Left ventricle myocardium superior (tissue), 1 donor: ENCODE measurements around the gene DYNC1H1. TPM values are rescaled to one million over a fixed set of nuclear protein-coding genes. Genes with fewer than 3 reads are reported as not detected.
A peak's percentile ranks its signal among the peaks of the same experiment; 100 is the strongest.

ENCODE experiments used
- ATAC-seq: fragments of 200-7000 bp; cut with Tn5 transposase; one replicate; pipeline ENCODE4 v1.9.1; 2020; ENCODE audit warnings: mild to moderate bottlenecking, moderate library complexity
- DNase-seq: peaks from one replicate; pipeline ENCODE4 v3.0.0-alpha.2; 2020
- intact Hi-C: fragments of 100-400 bp; cut with micrococcal nuclease; formaldehyde crosslinking; loops from one replicate; pipeline ENCODE4 v1.11.0; 2022
- total RNA-seq: library from RNA; stranded (reverse); fragmentation: NEBNext Ultra II Directional; extraction: Animal tissue kit (Norgen Biotek cat#: 25700); gene quantifications from one replicate; pipeline ENCODE4 v1.2.1, GENCODE V29; 2021
- donor health status: DM: no; HTN: yes; CAD: no; lungs with severe emphysema.

DYNC1H1 gene
- total RNA-seq, 1 donor from 2014 or later = 387 TPM

DNA sequence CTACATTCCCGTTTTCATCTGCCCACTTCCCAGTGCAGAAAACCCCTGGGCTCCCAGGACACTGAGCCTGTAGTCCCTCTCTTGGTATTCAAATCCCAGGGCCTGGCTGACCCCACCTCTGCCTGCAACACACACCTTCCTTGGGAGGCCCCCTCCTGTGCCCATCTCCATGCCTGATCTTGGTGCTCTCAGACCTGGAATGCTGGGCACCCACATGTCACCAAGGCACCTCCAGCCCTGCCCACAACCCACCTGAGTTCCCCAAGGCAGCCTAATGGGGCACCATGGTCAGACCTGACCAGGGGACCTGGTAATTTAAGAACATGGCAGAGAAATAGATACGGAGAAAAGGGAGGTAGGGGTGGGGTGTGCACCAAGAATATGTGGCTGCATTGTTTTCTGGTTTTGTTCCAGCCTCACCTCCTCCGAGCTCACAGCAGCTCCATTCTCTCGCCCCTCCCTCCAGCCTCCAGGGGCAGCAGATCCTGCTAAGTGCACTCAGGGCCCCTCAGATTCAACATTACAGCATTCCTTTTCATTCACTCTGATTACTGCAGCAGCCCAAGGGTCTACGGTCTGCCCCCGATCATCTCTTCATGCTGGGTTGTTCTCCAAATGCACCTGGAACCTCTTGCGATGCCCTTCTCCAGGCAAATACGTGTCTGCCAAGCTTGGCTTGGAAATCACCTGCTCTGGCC is 131.6 kb downstream of the DYNC1H1 start:
- ATAC-seq (no peak), DNase-seq (no peak)
- intact Hi-C loops = no loop called here

DNA sequence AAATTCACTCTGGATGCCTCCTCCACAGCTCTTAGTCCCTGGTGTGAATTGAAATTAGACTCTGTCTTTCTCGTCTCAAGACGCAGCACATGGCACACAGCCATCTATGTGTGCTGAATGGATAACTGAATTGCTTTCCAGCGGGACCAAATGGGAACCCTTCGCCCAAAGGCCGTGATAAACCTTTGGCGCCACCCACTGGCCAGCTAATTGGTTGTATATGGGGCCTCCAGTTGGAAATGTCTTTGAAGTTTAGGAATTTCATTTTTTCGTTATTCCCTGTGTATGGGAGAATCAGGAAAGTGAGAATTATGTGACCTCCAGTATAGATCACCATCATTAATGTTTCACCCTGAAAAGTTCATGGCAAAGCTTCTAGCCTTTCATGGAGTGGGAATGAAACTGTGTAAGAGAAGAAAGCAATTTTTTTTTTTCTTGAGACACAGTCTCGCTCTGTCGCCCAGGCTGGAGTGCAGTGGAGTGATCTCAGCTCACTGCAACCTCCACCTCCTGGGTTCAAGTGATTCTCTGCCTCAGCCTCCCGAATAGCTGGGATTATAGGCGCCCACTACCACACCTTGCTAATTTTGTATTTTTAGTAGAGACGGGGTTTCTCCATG is 132.3 kb downstream of the DYNC1H1 start:
- ATAC-seq (peak; percentile 92), DNase-seq (peak; percentile 92)
- intact Hi-C loops = no loop called here

DNA sequence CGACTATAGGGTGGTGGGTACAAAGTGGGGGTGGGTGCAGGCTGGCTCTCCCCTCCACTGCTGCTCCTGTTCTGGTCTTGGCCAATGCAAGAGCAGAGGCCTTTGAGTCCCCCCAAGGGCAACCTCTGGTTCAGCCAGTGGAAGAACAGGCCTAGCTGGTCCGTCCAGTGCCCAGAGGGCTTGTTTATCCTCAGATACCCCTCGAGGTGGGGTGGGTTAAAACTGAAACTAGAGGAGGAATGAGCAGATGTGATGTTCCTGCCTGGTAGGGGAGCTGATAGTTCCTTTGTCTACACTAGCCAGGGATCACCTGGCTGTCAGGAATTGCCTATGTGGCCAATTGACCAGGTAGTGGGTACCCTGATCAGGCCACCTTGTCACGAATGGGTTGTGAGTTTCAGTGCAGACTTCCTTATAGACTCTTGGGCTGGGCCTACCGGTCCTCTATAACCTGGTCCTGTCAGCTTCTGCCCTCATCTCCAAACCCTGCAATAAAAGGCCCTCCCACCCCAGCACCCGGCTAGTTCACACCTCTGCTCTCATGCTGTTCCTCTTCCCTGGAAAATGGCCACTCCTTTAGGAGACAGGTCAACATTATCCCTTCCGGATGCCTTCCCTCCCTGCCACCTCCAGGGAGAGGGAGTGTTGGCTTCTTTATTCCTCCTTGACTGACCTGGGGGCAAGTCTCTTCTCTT is 133.2 kb downstream of the DYNC1H1 start:
- ATAC-seq = no peak
- intact Hi-C loops = no loop called here
- DNase-seq = no peak

DNA sequence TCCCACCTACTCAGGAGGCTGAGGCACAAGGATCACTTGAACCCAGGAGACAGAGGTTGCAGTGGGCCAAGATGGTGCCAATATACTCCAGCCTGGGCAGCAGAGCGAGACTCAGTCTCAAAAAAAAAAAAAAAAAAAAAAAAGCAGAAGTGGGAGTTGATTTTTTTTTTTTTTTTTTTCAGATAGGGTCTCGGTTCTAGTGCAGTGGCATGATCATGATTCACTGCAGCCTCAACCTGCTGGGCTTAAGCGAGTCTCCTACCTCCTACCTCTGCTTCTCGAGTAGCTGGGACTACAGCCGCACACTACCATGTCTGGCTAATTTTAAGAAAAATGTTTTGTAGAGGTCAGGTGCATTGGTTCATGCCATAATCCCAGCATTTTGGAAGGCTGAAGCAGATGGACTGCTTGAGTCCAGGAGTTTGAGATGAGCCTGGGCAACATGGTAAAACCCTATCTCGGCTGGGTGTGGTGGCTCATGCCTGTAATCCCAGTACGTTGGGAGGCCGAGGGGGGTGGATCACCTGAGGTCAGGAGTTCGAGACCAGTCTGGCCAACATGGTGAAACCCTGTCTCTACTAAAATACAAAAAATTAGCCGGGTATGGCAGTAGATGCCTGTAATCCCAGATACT is 138.8 kb downstream of the DYNC1H1 start:
- DNase-seq (no peak), ATAC-seq (no peak)
- intact Hi-C loops = no loop called here

DNA sequence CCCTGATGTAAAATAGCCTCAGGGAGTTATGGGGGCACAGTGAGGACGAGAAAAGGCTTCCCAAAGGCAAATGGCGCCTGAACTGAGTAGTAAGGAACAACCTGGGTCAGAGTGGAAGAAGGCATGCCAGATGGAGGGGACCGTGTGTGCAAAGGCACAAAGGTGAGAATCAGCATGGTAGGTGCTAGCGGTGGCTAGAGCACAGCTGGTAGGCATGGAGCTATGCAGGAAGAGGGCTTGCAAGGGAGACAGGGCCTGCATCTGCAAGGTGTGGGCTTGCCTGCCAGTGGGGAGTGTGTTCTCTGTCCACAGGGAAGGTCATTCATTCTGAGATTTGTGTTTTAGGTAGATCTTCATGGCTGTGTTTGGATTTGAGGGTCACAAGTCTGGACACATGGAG is 141.0 kb downstream of the DYNC1H1 start:
- ATAC-seq (no peak), DNase-seq (no peak)
- intact Hi-C loops = no loop called here

Other genes with a start within 250 kb of the DYNC1H1 start
- 211 TPM for gene PPP2R5C, start 202.9 kb upstream of the DYNC1H1 start, total RNA-seq
- 467 TPM for gene HSP90AA1, start 122.5 kb downstream of the DYNC1H1 start, total RNA-seq
- 20.5 TPM for gene WDR20, start 175.3 kb downstream of the DYNC1H1 start, total RNA-seq